ENCODE results near the gene RXRA.
A peak's percentile ranks its signal among the peaks of the same experiment; 100 is the strongest.

RXRA gene

GRCh38 chr9:134323741-134324358 is 2.4 kb upstream of the RXRA start:
- H2AK5ac ChIP-seq (ENCODE audit: low read length), result no peak overlapping the region
- H2BK120ac ChIP-seq (ENCODE audit: insufficient read depth, low read length, poor library complexity), result peak overlapping the region; percentile 45
- peak overlapping the region; percentile 55 for H2BK12ac ChIP-seq (ENCODE audit: low read length)
- peaks cover 33 to 51% of the 10 kb centered on the region in 2 experiments for H3K4me1 ChIP-seq (ENCODE audit: control insufficient read depth in 1 of 2, insufficient read depth in 2 of 2, low read length in 2 of 2)
- peak overlapping the region; percentile 39 for H3K27ac ChIP-seq (ENCODE audit: low read depth, low read length)
- H3K9ac ChIP-seq (ENCODE audit: low read length), result no peak overlapping the region
- no peak overlapping the region for H3K4ac ChIP-seq (ENCODE audit: low read depth, low read length)
- no peak for DNase-seq
- no CpG with 5 or more reads among the region's 20 CpGs for WGBS (ENCODE audit: extremely low coverage, insufficient coverage, insufficient read length)
- peaks cover 2% of the 10 kb centered on the region for H3K9me3 ChIP-seq (ENCODE audit: insufficient read depth, low read depth, low read length)
- no peak overlapping the region for H3K4me2 ChIP-seq (ENCODE audit: low read length)
- no peaks in the 10 kb centered on the region for H3K27me3 ChIP-seq (ENCODE audit: insufficient read depth, low read length)
- H4K91ac ChIP-seq (ENCODE audit: low read depth, low read length), result peak overlapping the region; percentile 41
- H4K8ac ChIP-seq (ENCODE audit: low read depth, low read length), result peak overlapping the region; percentile 8
- H3K14ac ChIP-seq (ENCODE audit: low read length), result no peak overlapping the region
- no peak overlapping the region for H3K4me3 ChIP-seq (ENCODE audit: low read depth, low read length)
- H2BK5ac ChIP-seq (ENCODE audit: low read depth, low read length, poor library complexity), result no peak overlapping the region
- H2AFZ ChIP-seq (ENCODE audit: insufficient read depth, low read length, poor library complexity), result no peak overlapping the region
- H3K18ac ChIP-seq (ENCODE audit: low read length), result no peak overlapping the region
- no peak overlapping the region for H4K12ac ChIP-seq (ENCODE audit: low read depth, low read length)
- no peak overlapping the region for H3K23ac ChIP-seq (ENCODE audit: low read length)
- H3K79me2 ChIP-seq (ENCODE audit: control insufficient read depth, insufficient read depth, low read length, poor library complexity), result peaks cover 20% of the 10 kb centered on the region
- peaks cover 25% of the 10 kb centered on the region for H3K79me1 ChIP-seq (ENCODE audit: low read length)
- no peaks in the 10 kb centered on the region for H3K36me3 ChIP-seq (ENCODE audit: control insufficient read depth in 1 of 2, insufficient read depth in 2 of 2, low read length in 2 of 2)

GRCh38 chr9:134324359-134325095 is 1.7 kb upstream of the RXRA start:
- Histone ChIP-seq H2AFZ (ENCODE audit: insufficient read depth, low read length, poor library complexity) (no peak overlapping the region), H2BK120ac (ENCODE audit: insufficient read depth, low read length, poor library complexity) (peak overlapping the region; percentile 2), H4K12ac (ENCODE audit: low read depth, low read length) (no peak overlapping the region), H3K79me1 (ENCODE audit: low read length) (peaks cover 25% of the 10 kb centered on the region), H3K36me3 (ENCODE audit: control insufficient read depth in 1 of 2, insufficient read depth in 2 of 2, low read length in 2 of 2) (no peaks in the 10 kb centered on the region), H3K14ac (ENCODE audit: low read length) (peak overlapping the region; percentile 4), H3K4me2 (ENCODE audit: low read length) (peak overlapping the region; percentile 64), H3K4me1 (ENCODE audit: control insufficient read depth in 1 of 2, insufficient read depth in 2 of 2, low read length in 2 of 2) (peaks cover 38 to 55% of the 10 kb centered on the region in 2 experiments), H2BK12ac (ENCODE audit: low read length) (peak overlapping the region; percentile 60), H3K9me3 (ENCODE audit: insufficient read depth, low read depth, low read length) (peaks cover 2% of the 10 kb centered on the region), H2BK5ac (ENCODE audit: low read depth, low read length, poor library complexity) (no peak overlapping the region), H3K9ac (ENCODE audit: low read length) (no peak overlapping the region), H3K4ac (ENCODE audit: low read depth, low read length) (no peak overlapping the region), H4K8ac (ENCODE audit: low read depth, low read length) (peak overlapping the region; percentile 15), H3K23ac (ENCODE audit: low read length) (no peak overlapping the region), H3K18ac (ENCODE audit: low read length) (peak overlapping the region; percentile 88), H3K4me3 (ENCODE audit: low read depth, low read length) (no peak overlapping the region), H2AK5ac (ENCODE audit: low read length) (peak overlapping the region; percentile 42), H3K79me2 (ENCODE audit: control insufficient read depth, insufficient read depth, low read length, poor library complexity) (peaks cover 27% of the 10 kb centered on the region), H3K27ac (ENCODE audit: low read depth, low read length) (peak overlapping the region; percentile 91), H3K27me3 (ENCODE audit: insufficient read depth, low read length) (no peaks in the 10 kb centered on the region), H4K91ac (ENCODE audit: low read depth, low read length) (peak overlapping the region; percentile 99)
- DNase-seq, result peak; percentile 71 to 90
- WGBS (ENCODE audit: extremely low coverage, insufficient coverage, insufficient read length), result no CpG with 5 or more reads among the region's 17 CpGs

- Histone ChIP-seq H3K27ac (ENCODE audit: low read depth, low read length) (peak overlapping the region; percentile 91), H3K79me2 (ENCODE audit: control insufficient read depth, insufficient read depth, low read length, poor library complexity) (peaks cover 33% of the 10 kb centered on the region), H2BK5ac (ENCODE audit: low read depth, low read length, poor library complexity) (peak overlapping the region; percentile 81), H2AK5ac (ENCODE audit: low read length) (peak overlapping the region; percentile 97), H3K36me3 (ENCODE audit: control insufficient read depth in 1 of 2, insufficient read depth in 2 of 2, low read length in 2 of 2) (no peaks in the 10 kb centered on the region), H2AFZ (ENCODE audit: insufficient read depth, low read length, poor library complexity) (peak overlapping the region; percentile 96), H3K23ac (ENCODE audit: low read length) (no peak overlapping the region), H2BK120ac (ENCODE audit: insufficient read depth, low read length, poor library complexity) (peak overlapping the region; percentile 97), H3K9ac (ENCODE audit: low read length) (peak overlapping the region; percentile 87), H3K14ac (ENCODE audit: low read length) (peak overlapping the region; percentile 99), H3K4me3 (ENCODE audit: low read depth, low read length) (peak overlapping the region; percentile 75), H4K91ac (ENCODE audit: low read depth, low read length) (peak overlapping the region; percentile 99), H4K12ac (ENCODE audit: low read depth, low read length) (peak overlapping the region; percentile 90), H3K27me3 (ENCODE audit: insufficient read depth, low read length) (no peaks in the 10 kb centered on the region), H3K4ac (ENCODE audit: low read depth, low read length) (peak overlapping the region; percentile 95), H3K18ac (ENCODE audit: low read length) (peak overlapping the region; percentile 99), H3K4me1 (ENCODE audit: control insufficient read depth in 1 of 2, insufficient read depth in 2 of 2, low read length in 2 of 2) (peaks cover 41 to 53% of the 10 kb centered on the region in 2 experiments), H3K79me1 (ENCODE audit: low read length) (peaks cover 25% of the 10 kb centered on the region), H3K9me3 (ENCODE audit: insufficient read depth, low read depth, low read length) (peaks cover 2% of the 10 kb centered on the region), H3K4me2 (ENCODE audit: low read length) (peak overlapping the region; percentile 64), H4K8ac (ENCODE audit: low read depth, low read length) (peak overlapping the region; percentile 88), H2BK12ac (ENCODE audit: low read length) (peak overlapping the region; percentile 91)
- peak; percentile 42 to 66 for DNase-seq
- no CpG with 5 or more reads among the region's 63 CpGs for WGBS (ENCODE audit: extremely low coverage, insufficient coverage, insufficient read length)
Measured at GRCh38 chr9:134325096-134325812, 1.0 kb upstream of the RXRA start.

All from trophoblast cell (in vitro differentiated cells and primary cell).